Transverse colon (tissue), 4 donors: ENCODE results near the gene PEX3. TPM values are rescaled to one million over a fixed set of nuclear protein-coding genes. Genes with fewer than 3 reads are reported as not detected.

Experiments used
- DNase-seq: peaks from one replicate; pipeline ENCODE4 v3.0.0-alpha.2; 2019
- H3K27ac ChIP-seq, 4 donors: fragments of 200-600 bp; sonication (generic); 2 replicates each; pipeline ENCODE4 v1.5.1; 2016 to 2018; ENCODE audit warnings: inconsistent platforms in 4 of 4
- H3K27me3 ChIP-seq: fragments of 200-600 bp; sonication (generic); 2 replicates; pipeline ENCODE4 v1.5.1; 2017; ENCODE audit warnings: inconsistent platforms
- H3K36me3 ChIP-seq, 4 donors: fragments of 200-600 bp; sonication (generic); 2 replicates each; pipeline ENCODE4 v1.5.1; 2017 to 2019; ENCODE audit warnings: inconsistent platforms in 4 of 4
- H3K4me1 ChIP-seq, 4 donors: fragments of 200-600 bp; sonication (generic); 2 replicates each; pipeline ENCODE4 v1.5.1; 2017 to 2020; ENCODE audit warnings: inconsistent platforms in 4 of 4
- H3K4me3 ChIP-seq, 4 donors: fragments of 200-600 bp; sonication (generic); 1 replicate in 1 of 4; 2 replicates in 3 of 4; pipeline versions ENCODE4 v1.5.1 to v1.6.1; 2017 to 2019; ENCODE audit warnings: inconsistent platforms in 4 of 4
- H3K9me3 ChIP-seq, 2 donors: fragments of 200-600 bp; sonication (generic); 2 replicates each; pipeline ENCODE4 v1.5.1; 2017 to 2019; ENCODE audit warnings: inconsistent platforms in 2 of 2
- CTCF ChIP-seq, 5 experiments: fragments of 200-600 bp in 3 of 5; fragments of 450-650 bp in 2 of 5; sonication (generic) in 3 of 5; IDR thresholded peaks; 1 replicate in 2 of 5; 2 replicates in 3 of 5; pipeline ENCODE4 v1.5.1; 2016 to 2017; ENCODE audit warnings: antibody characterized with exemption in 5 of 5, inconsistent platforms in 3 of 5, mild to moderate bottlenecking in 2 of 5, moderate library complexity in 1 of 5
- EP300 ChIP-seq: sonication (generic); formaldehyde crosslinking; IDR thresholded peaks from one replicate; pipeline ENCODE4 v1.6.1; 2017; ENCODE audit warnings: antibody characterized with exemption, low read depth
- POLR2A ChIP-seq: fragments of 450-650 bp; IDR thresholded peaks from one replicate; pipeline ENCODE4 v1.6.1; 2016; ENCODE audit warnings: antibody characterized with exemption, mild to moderate bottlenecking, moderate library complexity
- POLR2AphosphoS5 ChIP-seq, 3 donors: sonication (generic); formaldehyde crosslinking; IDR thresholded peaks; one replicate each; pipeline ENCODE4 v1.6.1; 2016; ENCODE audit warnings: antibody characterized with exemption in 3 of 3
- WGBS, 2 donors: methylation state at CpG; one replicate each; pipeline ENCODE4 v1.1.5; 2018; ENCODE audit warnings: low coverage in 1 of 2; 5-methylcytosine and 5-hydroxymethylcytosine counted together
- in situ Hi-C, 4 donors: fragments of 200-750 bp; cut with MboI; loops; one replicate each; pipeline versions ENCODE4 v1.15.0 to v1.15.1; 2017; ENCODE audit warnings: low sequenced_read_pairs in 3 of 4, low pct_ligation_motif_present in 1 of 4, low pct_unique_long_range_greater_than_20kb in 1 of 4
- intact Hi-C: fragments of 100-400 bp; cut with DNase I; formaldehyde crosslinking; loops from one replicate; pipeline ENCODE4 v1.15.1; 2023; ENCODE audit warnings: low total_unique reads
- total RNA-seq, 4 donors: library from RNA; depleted of rRNA; stranded (reverse); fragments of >200 nt; gene quantifications; one replicate each; pipeline ENCODE4 v1.1.0, GENCODE V29; 2016

Gene PEX3
- total RNA-seq, 4 donors from 2014 or later: 7.6 to 13.2 TPM; not detected in 2

GRCh38 chr6:143505111-143505510 lies 54.5 kb downstream of the PEX3 start:
- no peaks in the 10 kb centered on the region for H3K27me3 ChIP-seq
- no peak overlapping the region for H3K4me3 ChIP-seq
- H3K27ac ChIP-seq: no peak overlapping the region
- intact Hi-C loops (no loop called here), in situ Hi-C loops (no loop called here)
- H3K36me3 ChIP-seq: peaks cover 0 to 21% (median 6%) of the 10 kb centered on the region in 4 donors
- DNase-seq: no peak
- TF ChIP-seq EP300 (no peak), CTCF (IDR thresholded peaks at IDR 0.05) (no peak), POLR2A (no peak), POLR2AphosphoS5 (IDR thresholded peaks at IDR 0.05) (no peak)
- peaks cover 0 to 14% (median 3%) of the 10 kb centered on the region in 4 donors for H3K4me1 ChIP-seq
- H3K9me3 ChIP-seq: no peaks in the 10 kb centered on the region
- WGBS, 2 donors: 70 to 79% methylated on average over 5 of the region's 5 CpGs

- Histone ChIP-seq H3K36me3 (peaks cover 0 to 21% (median 4%) of the 10 kb centered on the region in 4 donors), H3K4me1 (peaks cover 0 to 18% (median 7%) of the 10 kb centered on the region in 4 donors), H3K4me3 (no peak overlapping the region), H3K27me3 (no peaks in the 10 kb centered on the region), H3K9me3 (no peaks in the 10 kb centered on the region), H3K27ac (no peak overlapping the region)
- intact Hi-C loops: no loop called here
- WGBS, 2 donors: 79 to 89% methylated on average over 2 of the region's 2 CpGs
- no peak for DNase-seq
- TF ChIP-seq POLR2AphosphoS5 (IDR thresholded peaks at IDR 0.05): no peak
- no peak for TF ChIP-seq EP300
- in situ Hi-C loops: no loop called here
Observed at GRCh38 chr6:143505537-143505936, 54.9 kb downstream of the PEX3 start.

GRCh38 chr6:143506199-143506598 lies 55.6 kb downstream of the PEX3 start:
- H3K4me1 ChIP-seq: peaks cover 0 to 21% (median 8%) of the 10 kb centered on the region in 4 donors
- DNase-seq: no peak
- no peaks in the 10 kb centered on the region for H3K9me3 ChIP-seq
- no peaks in the 10 kb centered on the region for H3K27me3 ChIP-seq
- 96 to 98% methylated on average over 4 to 6 of the region's 6 CpGs for WGBS, 2 donors
- peaks cover 0 to 17% (median 2%) of the 10 kb centered on the region in 4 donors for H3K36me3 ChIP-seq
- H3K27ac ChIP-seq: no peak overlapping the region
- intact Hi-C loops (no loop called here), in situ Hi-C loops (no loop called here)
- no peak overlapping the region for H3K4me3 ChIP-seq
- TF ChIP-seq POLR2AphosphoS5 (IDR thresholded peaks at IDR 0.05): no peak
- TF ChIP-seq CTCF (IDR thresholded peaks at IDR 0.05): no peak
- TF ChIP-seq POLR2A: no peak
- no peak for TF ChIP-seq EP300

GRCh38 chr6:143506620-143507019 lies 56.0 kb downstream of the PEX3 start:
- H3K36me3 ChIP-seq: peaks cover 0 to 13% (median 0%) of the 10 kb centered on the region in 4 donors
- intact Hi-C loops: no loop called here
- H3K9me3 ChIP-seq: no peaks in the 10 kb centered on the region
- H3K27ac ChIP-seq: no peak overlapping the region
- no peak overlapping the region for H3K4me3 ChIP-seq
- WGBS, 2 donors: 77 to 83% methylated on average over 2 of the region's 2 CpGs
- DNase-seq: no peak
- no peak for TF ChIP-seq CTCF (IDR thresholded peaks at IDR 0.05)
- no peak for TF ChIP-seq EP300
- TF ChIP-seq POLR2A: no peak
- TF ChIP-seq POLR2AphosphoS5 (IDR thresholded peaks at IDR 0.05): no peak
- H3K4me1 ChIP-seq: peaks cover 0 to 21% (median 9%) of the 10 kb centered on the region in 4 donors
- no peaks in the 10 kb centered on the region for H3K27me3 ChIP-seq
- in situ Hi-C loops: no loop called here
